ENCODE measurements around the gene HOPX.

GRCh38 chr4:56618734-56619133 is 62.4 kb downstream of the HOPX start:
- TF ChIP-seq CTCF (IDR thresholded peaks at IDR 0.05) (no peak), POLR2A (IDR thresholded peaks at IDR 0.05) (no peak)

All from stomach (tissue), 4 donors.